ENCODE results near the gene NIN. TPM values are rescaled to one million over a fixed set of nuclear protein-coding genes. Genes with fewer than 3 reads are reported as not detected.

The NIN gene
- total RNA-seq, 2 experiments from 2014 or later = 50.3 to 56.5 TPM

GRCh38 chr14:50736932-50737419 is 94.0 kb downstream of the NIN start:
- no peaks in the 10 kb centered on the region for H3K9me3 Mint-ChIP-seq
- no peak overlapping the region for H3K4me3 Mint-ChIP-seq
- H3K36me3 Mint-ChIP-seq (ENCODE audit: low read depth) = peaks cover 53% of the 10 kb centered on the region
- POLR2A ChIA-PET = interaction anchor here (0.6 to 1.7 kb wide), 4 partner anchors 11 to 123 kb away, joined by 3 to 5 read pairs (median 4); no protein-coding TSS in a partner anchor
- H3K27ac Mint-ChIP-seq = peak overlapping the region; percentile 56
- CTCF ChIA-PET = interaction anchor here (0.7 to 1.3 kb wide), 4 partner anchors 11 to 416 kb away, joined by 3 to 12 read pairs (median 4); no protein-coding TSS in a partner anchor
- DNase-seq = peak; percentile 31
- H3K27me3 Mint-ChIP-seq = no peaks in the 10 kb centered on the region
- H3K4me1 Mint-ChIP-seq = peaks cover 37% of the 10 kb centered on the region

- H3K4me3 Mint-ChIP-seq = no peak overlapping the region
- H3K9me3 Mint-ChIP-seq = no peaks in the 10 kb centered on the region
- peaks cover 56% of the 10 kb centered on the region for H3K36me3 Mint-ChIP-seq (ENCODE audit: low read depth)
- ChIA-PET CTCF (no interaction called here), POLR2A (no interaction called here)
- DNase-seq = no peak
- H3K4me1 Mint-ChIP-seq = peaks cover 23% of the 10 kb centered on the region
- H3K27ac Mint-ChIP-seq = no peak overlapping the region
- H3K27me3 Mint-ChIP-seq = no peaks in the 10 kb centered on the region
Measured at GRCh38 chr14:50734950-50735695, 95.8 kb downstream of the NIN start.

GRCh38 chr14:50733494-50733893 is 97.5 kb downstream of the NIN start:
- H3K36me3 Mint-ChIP-seq (ENCODE audit: low read depth) = peaks cover 58% of the 10 kb centered on the region
- no peaks in the 10 kb centered on the region for H3K9me3 Mint-ChIP-seq
- no peak overlapping the region for H3K27ac Mint-ChIP-seq
- POLR2A ChIA-PET = interaction anchor here (0.7 kb wide), 1 partner anchor 65 kb away, joined by 3 read pairs; no protein-coding TSS in a partner anchor
- no peak for DNase-seq
- no peaks in the 10 kb centered on the region for H3K27me3 Mint-ChIP-seq
- CTCF ChIA-PET = no interaction called here
- H3K4me3 Mint-ChIP-seq = no peak overlapping the region
- peaks cover 12% of the 10 kb centered on the region for H3K4me1 Mint-ChIP-seq

GRCh38 chr14:50728836-50729235 is 102.1 kb downstream of the NIN start:
- H3K4me3 Mint-ChIP-seq = no peak overlapping the region
- ChIA-PET POLR2A (interaction anchor here (0.7 kb wide), 1 partner anchor 132 kb away, joined by 3 read pairs; no protein-coding TSS in a partner anchor), CTCF (interaction anchor here (1.0 kb wide), 2 partner anchors 14 to 132 kb away, joined by 3 to 5 read pairs; no protein-coding TSS in a partner anchor)
- H3K36me3 Mint-ChIP-seq (ENCODE audit: low read depth) = peaks cover 73% of the 10 kb centered on the region
- no peaks in the 10 kb centered on the region for H3K27me3 Mint-ChIP-seq
- H3K27ac Mint-ChIP-seq = no peak overlapping the region
- no peaks in the 10 kb centered on the region for H3K9me3 Mint-ChIP-seq
- peaks cover 22% of the 10 kb centered on the region for H3K4me1 Mint-ChIP-seq
- DNase-seq = no peak

- peak overlapping the region; percentile 85 for H3K27ac Mint-ChIP-seq
- H3K27me3 Mint-ChIP-seq = no peaks in the 10 kb centered on the region
- peak overlapping the region; percentile 61 for H3K4me3 Mint-ChIP-seq
- ChIA-PET POLR2A (interaction anchor here (1.0 to 1.6 kb wide), 5 partner anchors 11 to 60 kb away, joined by 3 to 5 read pairs (median 4); no protein-coding TSS in a partner anchor), CTCF (interaction anchor here (0.8 to 4.2 kb wide), 5 partner anchors 10 to 134 kb away, joined by 3 to 19 read pairs (median 4); no protein-coding TSS in a partner anchor)
- peaks cover 76% of the 10 kb centered on the region for H3K36me3 Mint-ChIP-seq (ENCODE audit: low read depth)
- H3K9me3 Mint-ChIP-seq = no peaks in the 10 kb centered on the region
- H3K4me1 Mint-ChIP-seq = peaks cover 22% of the 10 kb centered on the region
- DNase-seq = no peak
Measured at GRCh38 chr14:50726372-50727107, 104.4 kb downstream of the NIN start.

- H3K36me3 Mint-ChIP-seq (ENCODE audit: low read depth) = peaks cover 76% of the 10 kb centered on the region
- no peaks in the 10 kb centered on the region for H3K27me3 Mint-ChIP-seq
- H3K4me1 Mint-ChIP-seq = peaks cover 22% of the 10 kb centered on the region
- H3K9me3 Mint-ChIP-seq = no peaks in the 10 kb centered on the region
- peak overlapping the region; percentile 85 for H3K27ac Mint-ChIP-seq
- ChIA-PET CTCF (interaction anchor here (0.9 to 4.2 kb wide), 7 partner anchors 11 to 142 kb away, joined by 3 to 19 read pairs (median 3); no protein-coding TSS in a partner anchor), POLR2A (interaction anchor here (1.0 to 1.6 kb wide), 6 partner anchors 12 to 61 kb away, joined by 3 to 5 read pairs (median 4); no protein-coding TSS in a partner anchor)
- H3K4me3 Mint-ChIP-seq = peak overlapping the region; percentile 61
- DNase-seq = no peak
Measured at GRCh38 chr14:50725761-50726160, 105.2 kb downstream of the NIN start.

- no peak overlapping the region for H3K4me3 Mint-ChIP-seq
- ChIA-PET POLR2A (no interaction called here), CTCF (interaction anchor here (0.8 kb wide), 1 partner anchor 56 kb away, joined by 3 read pairs; no protein-coding TSS in a partner anchor)
- no peaks in the 10 kb centered on the region for H3K27me3 Mint-ChIP-seq
- peaks cover 4% of the 10 kb centered on the region for H3K4me1 Mint-ChIP-seq
- DNase-seq = no peak
- no peaks in the 10 kb centered on the region for H3K9me3 Mint-ChIP-seq
- no peak overlapping the region for H3K27ac Mint-ChIP-seq
- H3K36me3 Mint-ChIP-seq (ENCODE audit: low read depth) = peaks cover 29% of the 10 kb centered on the region
Measured at GRCh38 chr14:50719911-50720759, 110.8 kb downstream of the NIN start.

- no peaks in the 10 kb centered on the region for H3K9me3 Mint-ChIP-seq
- ChIA-PET CTCF (no interaction called here), POLR2A (no interaction called here)
- no peak overlapping the region for H3K27ac Mint-ChIP-seq
- no peak for DNase-seq
- H3K36me3 Mint-ChIP-seq (ENCODE audit: low read depth) = peaks cover 17% of the 10 kb centered on the region
- no peak overlapping the region for H3K4me3 Mint-ChIP-seq
- no peaks in the 10 kb centered on the region for H3K4me1 Mint-ChIP-seq
- no peaks in the 10 kb centered on the region for H3K27me3 Mint-ChIP-seq
Measured at GRCh38 chr14:50718949-50719348, 112.0 kb downstream of the NIN start.

GRCh38 chr14:50717811-50718210 is 113.2 kb downstream of the NIN start:
- DNase-seq = no peak
- no peak overlapping the region for H3K4me3 Mint-ChIP-seq
- CTCF ChIA-PET = no interaction called here
- no peaks in the 10 kb centered on the region for H3K9me3 Mint-ChIP-seq
- H3K36me3 Mint-ChIP-seq (ENCODE audit: low read depth) = peaks cover 12% of the 10 kb centered on the region
- H3K27me3 Mint-ChIP-seq = no peaks in the 10 kb centered on the region
- H3K4me1 Mint-ChIP-seq = no peaks in the 10 kb centered on the region
- POLR2A ChIA-PET = no interaction called here
- no peak overlapping the region for H3K27ac Mint-ChIP-seq

GRCh38 chr14:50714450-50715073 is 116.4 kb downstream of the NIN start:
- Mint-ChIP-seq H3K9me3 (no peaks in the 10 kb centered on the region), H3K36me3 (ENCODE audit: low read depth) (no peaks in the 10 kb centered on the region), H3K4me1 (no peaks in the 10 kb centered on the region), H3K4me3 (no peak overlapping the region), H3K27ac (no peak overlapping the region), H3K27me3 (no peaks in the 10 kb centered on the region)
- ChIA-PET POLR2A (interaction anchor here (1.3 kb wide), 1 partner anchor 22 kb away, joined by 3 read pairs; no protein-coding TSS in a partner anchor), CTCF (interaction anchor here (0.6 to 3.0 kb wide), 13 partner anchors 11 to 170 kb away, joined by 3 to 19 read pairs (median 4); no protein-coding TSS in a partner anchor)
- DNase-seq = no peak

- Mint-ChIP-seq H3K27ac (no peak overlapping the region), H3K9me3 (no peaks in the 10 kb centered on the region), H3K36me3 (ENCODE audit: low read depth) (no peaks in the 10 kb centered on the region), H3K27me3 (no peaks in the 10 kb centered on the region), H3K4me3 (no peak overlapping the region), H3K4me1 (no peaks in the 10 kb centered on the region)
- ChIA-PET POLR2A (interaction anchor here (0.6 kb wide), 1 partner anchor 26 kb away, joined by 4 read pairs; no protein-coding TSS in a partner anchor), CTCF (interaction anchor here (0.7 to 1.7 kb wide), 3 partner anchors 12 to 1991 kb away, joined by 3 to 4 read pairs (median 4); no protein-coding TSS in a partner anchor)
- DNase-seq = no peak
Measured at GRCh38 chr14:50711043-50711442, 119.9 kb downstream of the NIN start.

All from activated CD4-positive, alpha-beta memory T cell treated with anti-CD3 and anti-CD28 coated beads, Interleukin-2, amount 10 ng/mL, durations not matched to agents 7 days and 5 days (primary cell).